K562 (cell line): ENCODE measurements around the gene RRH.

Experiments used
- PHF8 ChIP-seq: fragments of 200-600 bp; sonication (generic); IDR thresholded peaks from 2 replicates; pipeline ENCODE4 v1.6.1; 2012; ENCODE audit warnings: mixed run types, mild to moderate bottlenecking, inconsistent platforms, low read length, moderate library complexity, borderline replicate concordance
- SMARCA5 ChIP-seq: fragments of 450-650 bp; IDR thresholded peaks from 2 replicates; pipeline ENCODE4 v1.6.1; 2016

GRCh38 chr4:109795059-109795458 is 32.7 kb upstream of the RRH start:
- TF ChIP-seq PHF8 (no peak), SMARCA5 (no peak)
